ENCODE measurements around the gene LRRC18.

The LRRC18 gene

DNA sequence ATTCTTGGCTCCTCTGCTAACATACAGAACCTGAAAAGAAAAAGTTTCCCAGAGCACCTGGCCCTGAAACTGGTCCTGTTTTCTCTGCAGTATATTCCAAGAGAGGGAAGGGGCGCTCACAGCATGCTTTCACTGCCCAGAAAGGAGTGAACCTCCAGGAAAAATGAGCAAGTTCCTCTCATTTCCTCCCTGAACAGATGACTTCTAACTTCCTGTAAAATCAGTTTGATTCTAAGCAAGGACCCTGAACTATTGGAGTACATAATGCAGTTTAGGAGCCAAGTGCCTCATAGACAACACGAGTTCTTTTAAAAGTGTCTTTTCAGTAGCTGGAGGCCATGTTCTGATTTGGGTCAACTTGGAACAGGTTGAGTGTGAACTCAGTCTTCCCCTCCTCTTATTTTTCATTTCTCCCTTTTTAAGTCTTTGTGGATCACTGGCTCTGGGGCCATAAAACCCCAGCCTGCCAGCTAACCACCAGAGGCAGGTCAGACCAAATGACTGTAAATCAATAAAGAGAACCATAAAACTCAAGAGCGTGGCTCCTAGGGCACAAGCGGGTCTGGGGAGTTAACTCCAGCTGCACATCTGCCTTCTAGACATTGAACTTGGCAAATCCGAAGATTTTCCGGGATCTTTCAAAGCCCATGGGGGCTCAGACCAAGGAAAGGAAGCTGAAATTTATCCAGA lies 5.9 kb upstream of the LRRC18 start:
- no peak for DNase-seq

DNA sequence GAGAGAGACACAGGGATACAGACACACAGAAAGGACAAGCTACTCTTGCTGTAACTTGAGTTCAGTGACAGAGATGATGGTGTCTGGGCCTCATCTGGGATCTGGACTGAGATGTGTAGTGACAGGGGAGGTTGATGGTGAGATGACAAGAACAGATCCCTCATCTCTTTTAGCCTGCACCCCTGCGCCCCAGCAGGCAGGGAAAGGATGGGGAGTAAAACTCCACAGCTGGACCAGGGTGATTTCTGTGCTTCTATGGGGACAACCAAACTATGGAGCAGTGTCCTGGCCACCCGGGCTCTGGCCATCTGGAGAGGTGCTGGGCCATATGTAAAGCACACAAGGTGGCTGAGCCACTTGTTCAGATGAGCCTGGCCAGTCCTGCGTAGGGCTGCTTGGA lies 4.5 kb upstream of the LRRC18 start:
- DNase-seq, result no peak

DNA sequence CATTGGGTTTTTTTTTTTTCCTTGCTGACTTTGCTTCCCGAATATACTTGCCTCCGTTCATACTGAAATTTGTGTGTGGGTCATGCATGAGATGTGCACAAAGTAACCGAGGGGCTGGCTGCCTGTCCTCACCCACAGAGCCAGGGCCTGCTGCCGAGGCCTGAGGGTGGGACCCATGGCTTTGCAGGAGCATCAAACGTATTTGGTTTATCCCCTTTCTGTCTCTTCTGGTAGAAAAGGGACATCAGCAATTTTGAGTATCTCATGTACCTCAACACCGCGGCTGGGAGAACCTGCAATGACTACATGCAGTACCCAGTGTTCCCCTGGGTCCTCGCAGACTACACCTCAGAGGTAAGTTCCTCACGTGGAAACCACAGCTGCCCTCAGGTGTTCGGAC lies 3.5 kb upstream of the LRRC18 start:
- no peak for DNase-seq

DNA sequence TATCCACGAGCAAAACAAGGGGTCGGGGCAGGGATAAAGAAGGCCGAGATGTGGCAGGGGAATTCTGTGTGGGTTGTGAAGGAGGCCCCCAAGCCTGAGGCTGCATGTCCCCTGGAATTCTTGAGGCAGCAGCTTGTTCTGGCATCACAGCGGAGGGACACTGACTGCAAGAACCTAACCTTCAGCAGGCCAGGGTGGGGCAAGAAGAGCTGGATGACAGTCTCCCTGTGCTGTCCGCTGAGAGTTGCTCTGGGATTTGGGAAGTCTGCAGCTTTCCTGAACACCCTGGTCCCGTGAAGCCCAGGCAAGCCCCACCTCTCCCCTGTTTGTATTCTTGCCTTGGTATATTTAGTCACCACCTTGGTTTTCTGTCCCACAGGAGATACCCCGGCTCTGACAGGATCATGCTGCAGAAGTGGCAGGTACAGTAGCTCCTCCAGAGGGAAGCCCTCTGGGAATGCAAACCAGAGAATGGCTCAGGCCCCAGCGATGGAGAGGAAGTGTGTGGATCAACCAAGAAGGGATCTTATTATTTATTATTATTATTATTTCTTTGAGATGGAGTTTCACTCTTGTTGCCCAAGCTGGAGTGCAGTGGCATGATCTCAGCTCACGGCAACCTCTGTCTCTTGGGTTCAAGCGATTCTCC lies 1.9 kb upstream of the LRRC18 start:
- DNase-seq, result no peak

DNA sequence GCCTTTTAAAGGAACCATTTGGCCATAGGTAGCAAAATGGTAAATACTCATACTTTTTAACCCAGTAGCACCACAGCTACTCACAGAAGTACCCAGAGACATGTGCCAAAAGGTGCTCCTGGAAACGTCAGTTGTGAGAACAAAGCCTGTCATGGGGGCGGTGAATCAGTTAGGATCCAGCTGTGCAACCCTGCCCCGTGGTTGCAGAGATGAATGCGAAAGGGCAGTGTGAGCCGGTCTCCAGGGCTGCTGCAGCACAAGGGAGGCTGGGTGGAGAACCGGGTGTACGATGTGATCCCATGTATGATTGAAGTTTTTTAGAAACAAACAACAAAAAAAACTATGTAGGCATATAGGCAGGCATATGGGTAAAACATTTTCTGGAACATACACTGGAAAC lies 1.3 kb upstream of the LRRC18 start:
- no peak for DNase-seq

DNA sequence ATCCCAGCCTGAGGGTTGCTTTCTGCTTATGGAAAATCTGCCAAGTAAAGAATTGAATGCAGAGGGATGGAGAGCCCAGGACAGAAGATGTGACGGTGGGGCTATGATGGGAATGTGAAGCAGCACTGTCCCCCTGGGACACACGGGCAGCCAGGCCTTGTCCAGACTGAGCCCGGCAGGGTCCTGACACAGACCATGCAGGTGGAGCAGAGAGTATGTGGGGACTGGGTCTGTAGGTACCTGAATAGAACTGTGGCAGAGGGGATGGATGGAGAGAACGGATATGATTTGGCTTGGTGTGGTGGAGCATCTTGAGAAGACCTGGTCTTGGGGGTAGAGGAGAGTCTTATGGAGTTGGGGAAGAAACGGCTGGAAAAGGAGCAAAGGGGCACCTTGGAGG lies 732 bp upstream of the LRRC18 start:
- DNase-seq, result no peak

DNA sequence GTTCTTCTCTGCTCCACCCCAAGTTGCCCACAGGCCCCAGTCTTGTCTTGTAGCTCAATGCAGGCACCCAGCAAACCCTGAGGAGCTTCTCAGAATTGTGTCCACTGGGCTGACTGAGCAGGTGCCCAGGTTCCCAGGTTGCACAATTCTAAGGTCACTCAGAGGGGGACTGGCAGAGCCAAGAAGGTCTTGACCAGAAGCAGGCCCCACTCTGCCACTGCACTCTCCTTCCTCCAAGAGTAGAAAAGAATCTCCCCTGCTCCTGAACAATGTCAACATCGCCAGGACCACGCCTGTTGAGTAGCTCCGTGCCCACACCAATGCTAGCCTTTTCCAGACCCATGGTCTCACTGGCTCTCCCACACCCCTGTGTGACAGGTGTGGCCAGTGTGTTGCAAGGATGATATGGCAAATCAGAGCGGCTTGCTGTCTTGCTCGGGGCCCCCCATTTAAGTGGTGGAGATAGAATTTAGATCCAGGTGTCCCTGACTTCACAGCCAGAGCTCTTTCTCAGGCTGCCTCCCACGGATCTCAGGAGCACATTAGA lies 577 bp downstream of the LRRC18 start:
- no peak for DNase-seq

DNA sequence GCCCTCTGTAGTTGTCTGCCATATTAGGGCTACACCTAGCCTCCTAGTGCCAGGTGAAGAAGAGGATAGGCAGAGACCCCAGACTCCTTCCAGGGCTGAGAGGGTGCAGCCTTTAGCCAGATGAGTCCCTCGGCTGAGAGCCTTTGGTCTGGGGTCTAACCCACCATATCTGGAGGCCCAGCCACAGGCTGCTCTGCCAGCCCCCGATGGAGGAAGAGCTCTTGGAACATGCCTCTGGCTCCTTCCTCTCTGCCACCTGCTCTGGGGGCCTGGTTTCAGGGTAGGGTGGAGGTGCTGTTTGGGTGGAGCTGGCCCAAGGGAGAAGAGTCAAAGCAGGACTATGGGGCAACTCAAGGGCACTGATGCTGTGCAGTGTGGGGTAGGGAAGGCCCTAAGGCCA lies 1.4 kb downstream of the LRRC18 start:
- no peak for DNase-seq

DNA sequence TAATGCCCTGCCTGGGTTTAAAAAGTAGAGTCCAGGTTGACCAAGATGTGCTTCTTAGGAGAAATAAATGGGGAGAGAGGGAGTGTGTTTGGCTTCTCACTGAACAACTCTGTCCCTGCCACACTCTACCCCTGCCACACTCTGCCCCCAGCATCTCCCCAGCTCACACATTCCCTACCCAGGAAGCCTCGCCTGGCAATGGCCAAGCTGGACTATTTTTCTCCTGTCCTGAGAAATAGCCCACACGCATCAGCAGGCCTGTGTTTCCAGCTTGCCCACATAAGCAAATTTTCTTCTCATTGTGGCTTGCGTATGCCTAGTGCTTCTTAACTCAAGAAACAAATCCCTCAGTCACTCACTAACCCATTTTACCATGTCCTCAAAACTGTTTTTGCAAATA lies 1.8 kb downstream of the LRRC18 start:
- no peak for DNase-seq

DNA sequence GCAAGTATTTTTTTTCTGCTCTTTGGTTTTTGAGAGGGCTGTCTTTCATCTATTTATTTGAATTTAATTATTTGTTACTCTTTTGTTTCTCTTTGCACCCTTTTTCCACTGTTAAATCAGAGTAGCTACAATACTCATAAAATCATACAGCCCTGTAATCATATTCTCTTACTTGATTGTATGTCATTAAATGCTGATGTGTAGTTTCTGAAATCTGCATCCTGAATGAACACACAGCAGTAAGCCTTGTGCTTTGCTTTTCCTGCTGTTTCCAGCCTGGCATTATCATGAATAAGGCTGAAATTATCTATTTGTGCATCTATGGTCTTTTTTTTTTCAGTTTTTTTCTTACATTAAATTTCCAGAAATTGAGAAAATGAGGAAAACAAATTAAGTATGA lies 4.1 kb downstream of the LRRC18 start:
- DNase-seq, result no peak

DNA sequence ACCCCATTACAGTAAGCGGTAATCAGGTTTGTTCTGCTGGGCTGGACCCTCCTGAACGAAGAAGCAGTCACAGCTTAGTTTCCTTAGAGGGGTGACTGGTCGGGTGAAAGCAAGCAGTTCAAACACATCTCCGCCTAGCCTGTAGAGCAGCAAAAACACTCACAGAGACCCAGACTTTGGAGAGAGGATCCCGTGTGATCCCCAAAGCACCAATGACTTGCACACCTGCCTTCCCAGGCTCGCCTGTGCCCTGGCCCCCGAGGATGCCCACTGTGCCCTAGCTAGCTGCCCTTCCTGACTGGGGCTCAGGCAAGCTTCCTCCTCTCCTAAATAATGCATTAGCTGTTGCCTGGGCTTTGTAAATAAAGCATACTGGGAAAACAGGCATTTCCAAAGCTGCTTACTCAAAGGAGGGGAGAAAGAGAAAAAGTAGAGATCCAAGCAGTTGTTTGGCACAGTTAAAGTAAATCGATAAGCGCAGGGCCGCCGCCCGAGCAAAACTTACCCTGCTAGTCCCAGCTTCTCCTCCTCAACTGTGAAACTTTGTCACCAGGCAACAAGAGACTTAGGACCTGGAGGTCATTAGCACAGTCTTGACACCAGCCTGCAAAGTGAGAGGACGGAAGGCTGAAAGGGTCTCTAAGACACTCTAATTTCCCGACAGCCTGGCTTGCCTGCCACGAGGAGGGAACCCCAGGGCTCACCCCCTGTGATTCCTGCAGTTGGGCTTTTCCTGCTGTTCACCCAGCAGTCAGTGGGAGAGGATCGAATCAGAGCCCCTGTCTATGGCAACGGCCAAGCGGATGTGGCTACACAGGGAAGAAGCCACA lies 4.8 kb downstream of the LRRC18 start:
- no peak for DNase-seq

DNA sequence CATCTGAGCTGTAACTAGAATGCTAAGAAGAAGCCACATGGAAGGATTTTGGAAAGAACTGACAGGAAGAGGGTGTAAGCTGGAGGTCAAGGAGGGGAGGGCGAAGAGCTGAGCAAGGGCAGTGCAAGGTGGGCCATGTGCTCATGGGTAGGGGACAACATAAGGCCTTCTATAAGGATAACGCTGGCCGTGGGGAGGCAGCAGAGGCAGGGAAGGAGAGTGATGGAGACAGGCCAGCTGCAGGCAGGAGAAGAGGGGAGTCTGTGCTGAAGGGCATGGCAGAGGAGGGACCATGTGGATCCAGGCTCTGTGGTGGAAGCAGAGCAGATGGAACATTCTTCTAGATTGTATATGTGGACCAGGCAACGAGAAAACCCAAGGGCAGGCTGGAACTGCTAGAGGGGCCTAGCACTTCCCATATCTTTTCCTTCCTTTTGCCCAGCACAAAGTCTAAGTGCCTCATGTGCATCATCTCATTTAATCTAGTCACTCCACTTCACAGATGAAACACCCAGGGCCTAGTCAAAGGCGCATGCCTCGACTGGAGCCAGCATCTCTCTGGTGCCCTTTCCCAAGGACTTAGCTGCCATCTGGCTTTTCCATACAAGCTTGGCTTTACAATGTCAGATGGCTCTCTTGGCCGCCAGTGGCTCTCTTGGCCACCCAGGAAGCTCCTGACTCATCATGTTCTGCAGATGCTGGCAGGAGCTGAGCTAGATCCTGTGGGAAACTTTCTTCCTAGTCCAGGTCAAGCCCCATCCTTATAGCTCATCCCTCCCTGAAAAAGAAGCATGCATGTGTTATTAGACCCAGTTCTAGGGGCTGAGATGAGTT lies 6.6 kb downstream of the LRRC18 start:
- no peak for DNase-seq

DNA sequence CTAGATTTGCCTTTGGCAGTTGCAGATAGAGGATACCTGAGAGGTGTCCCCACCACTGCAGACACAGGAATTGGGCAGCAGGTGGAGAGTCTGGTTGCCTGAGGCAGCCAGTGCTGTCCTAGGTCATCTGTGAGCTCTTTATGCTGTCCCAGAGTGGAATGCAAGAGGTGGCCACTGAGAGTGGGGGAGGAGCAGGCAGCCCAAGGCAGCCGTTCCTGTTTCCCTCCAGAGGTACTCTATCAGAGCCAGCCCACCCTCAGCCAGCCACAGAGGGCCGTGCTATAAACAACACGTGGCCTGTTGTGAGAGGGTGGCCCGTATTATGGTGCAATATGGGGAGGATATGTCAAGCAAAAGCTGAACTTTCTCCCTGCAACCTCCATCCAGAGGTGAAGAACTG lies 8.5 kb downstream of the LRRC18 start:
- DNase-seq, result no peak

DNA sequence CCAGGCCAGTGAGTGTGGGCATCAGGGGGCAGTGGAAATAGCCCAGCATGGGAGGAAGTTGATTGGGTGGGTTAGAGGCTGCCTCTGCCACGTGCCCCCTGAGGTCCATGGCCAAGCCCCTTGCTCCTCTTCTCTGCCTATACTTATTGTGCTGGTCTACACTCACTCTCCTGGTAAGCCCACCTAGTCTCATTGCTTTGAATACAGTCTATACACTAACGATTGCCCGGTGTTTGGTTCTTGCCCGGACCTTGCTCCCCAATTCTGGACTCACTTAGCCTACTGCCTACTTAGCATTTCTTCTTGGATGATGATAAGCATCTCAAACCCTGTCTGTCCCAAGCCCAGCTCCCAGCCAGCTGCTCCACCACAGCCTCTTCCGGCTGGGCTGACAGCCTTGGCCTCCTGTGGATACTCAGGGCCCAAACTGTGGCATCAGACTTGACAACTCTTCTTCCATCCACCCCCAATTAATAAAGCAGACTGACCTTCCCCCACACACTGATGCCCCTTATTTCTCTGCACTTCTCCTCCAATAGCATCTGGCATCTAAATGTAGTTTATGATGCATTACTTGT lies 10.1 kb downstream of the LRRC18 start:
- DNase-seq, result no peak

DNA sequence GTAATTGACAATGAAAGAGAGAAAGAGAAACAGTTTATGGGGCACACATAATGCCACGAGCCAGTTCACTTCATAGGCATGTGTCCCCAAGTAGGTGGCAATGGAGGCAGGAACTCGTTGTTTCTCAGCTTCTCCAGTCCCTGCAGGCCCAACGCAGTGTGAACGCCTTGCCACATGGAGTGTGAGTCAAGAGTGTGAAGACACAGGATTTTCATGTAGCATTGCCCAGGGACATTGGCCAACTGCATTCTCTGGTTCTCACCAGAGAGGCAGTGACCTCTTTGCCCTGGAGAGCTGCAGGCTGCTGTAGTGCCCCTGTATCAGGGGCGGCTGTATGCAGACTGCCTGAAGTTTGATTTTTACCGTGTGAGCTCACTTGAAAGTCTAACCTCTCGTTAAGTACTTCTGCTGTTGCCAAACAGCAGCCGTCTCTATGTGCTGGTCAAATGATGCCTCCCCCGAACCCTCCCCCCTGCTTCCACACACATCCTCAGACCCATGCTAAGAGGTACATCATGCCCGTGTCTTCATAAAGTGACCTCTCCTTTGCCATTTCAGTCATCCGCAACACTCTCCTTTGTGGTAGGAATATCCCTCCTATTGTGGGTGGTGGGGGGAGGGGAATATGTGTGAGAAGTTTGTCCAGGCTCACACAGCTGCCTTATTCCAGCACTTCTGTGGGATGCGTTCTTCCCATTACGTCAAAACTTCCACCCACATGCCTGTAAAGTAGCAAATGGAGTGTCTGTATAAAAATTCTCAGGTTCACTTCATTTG lies 12.7 kb downstream of the LRRC18 start:
- no peak for DNase-seq

DNA sequence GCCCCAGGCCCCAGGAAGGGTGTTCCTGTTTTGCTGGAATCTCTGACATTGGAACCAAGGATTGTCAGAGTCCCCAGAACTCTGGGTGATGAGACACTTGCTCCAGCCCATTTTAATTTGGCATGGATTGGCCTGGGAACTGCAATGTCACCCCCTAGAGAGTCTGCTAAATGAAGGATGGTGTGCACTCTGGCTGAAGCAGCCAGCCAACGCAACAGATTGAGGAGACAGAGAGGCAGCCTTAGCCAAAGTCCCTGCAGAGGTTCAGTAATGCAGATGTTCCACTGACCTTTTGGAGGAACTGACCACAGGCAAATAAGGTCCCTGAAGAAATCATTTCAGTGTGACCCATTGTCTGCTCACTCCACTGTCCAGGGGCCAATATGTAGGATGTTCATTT lies 13.4 kb downstream of the LRRC18 start:
- DNase-seq, result no peak

DNA sequence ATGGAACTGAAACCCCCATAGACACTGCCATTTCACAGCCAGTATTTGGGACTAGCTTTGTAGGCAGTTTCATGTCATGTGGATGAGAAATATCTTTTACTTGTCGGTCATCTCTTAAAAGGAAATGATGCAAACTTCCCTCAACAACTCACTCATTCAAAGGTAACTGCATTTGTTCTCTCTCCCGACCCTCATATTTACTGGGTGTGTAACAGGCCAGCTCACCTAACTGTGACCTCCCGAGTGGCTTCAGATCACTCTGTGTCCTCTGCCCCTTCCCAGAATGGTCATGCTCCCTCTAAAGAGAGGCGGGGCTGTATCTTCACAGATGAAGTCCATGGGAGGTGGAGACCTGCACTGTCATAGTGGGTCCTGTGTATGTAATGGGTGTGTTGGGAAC lies 14.7 kb downstream of the LRRC18 start:
- no peak for DNase-seq

DNA sequence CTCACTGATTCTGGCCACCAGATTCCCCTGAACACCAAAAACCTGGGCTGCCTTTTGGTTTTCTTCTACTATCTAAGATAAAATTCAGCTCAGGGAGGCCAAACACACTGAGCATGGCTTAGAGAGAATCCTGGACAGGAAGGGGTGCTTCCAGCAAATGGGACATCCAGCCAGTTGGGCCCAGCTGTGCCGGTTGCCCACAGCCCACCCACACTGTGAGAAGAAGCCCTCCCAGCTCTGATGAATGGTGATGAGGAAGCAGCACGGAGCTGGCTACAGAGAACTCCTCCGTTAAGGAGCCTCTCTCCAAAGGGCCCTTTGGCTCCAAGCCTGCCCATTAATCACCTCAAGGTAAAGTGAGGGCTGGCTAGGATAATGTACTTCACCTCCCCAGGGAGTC lies 15.9 kb downstream of the LRRC18 start:
- no peak for DNase-seq

DNA sequence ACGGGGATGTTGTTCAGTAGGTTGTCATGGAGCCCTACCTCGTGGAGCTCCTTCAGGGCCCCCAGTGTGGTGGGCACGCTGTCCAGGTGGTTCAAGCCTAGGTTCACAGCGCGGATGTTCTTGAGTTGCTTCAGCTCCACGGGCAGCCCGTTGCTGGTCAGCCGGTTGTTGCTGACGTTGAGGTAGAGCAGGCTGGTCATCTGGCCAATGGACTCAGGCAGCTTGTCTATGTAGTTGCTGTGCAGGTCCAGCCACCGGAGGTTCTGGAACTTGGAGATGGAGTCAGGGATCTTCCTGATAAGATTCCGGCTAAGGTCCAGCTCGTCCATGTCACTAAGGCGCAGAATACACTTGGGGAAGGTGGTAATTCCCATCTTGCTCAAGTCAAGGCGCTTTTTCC lies 26.0 kb downstream of the LRRC18 start:
- no peak for DNase-seq

DNA sequence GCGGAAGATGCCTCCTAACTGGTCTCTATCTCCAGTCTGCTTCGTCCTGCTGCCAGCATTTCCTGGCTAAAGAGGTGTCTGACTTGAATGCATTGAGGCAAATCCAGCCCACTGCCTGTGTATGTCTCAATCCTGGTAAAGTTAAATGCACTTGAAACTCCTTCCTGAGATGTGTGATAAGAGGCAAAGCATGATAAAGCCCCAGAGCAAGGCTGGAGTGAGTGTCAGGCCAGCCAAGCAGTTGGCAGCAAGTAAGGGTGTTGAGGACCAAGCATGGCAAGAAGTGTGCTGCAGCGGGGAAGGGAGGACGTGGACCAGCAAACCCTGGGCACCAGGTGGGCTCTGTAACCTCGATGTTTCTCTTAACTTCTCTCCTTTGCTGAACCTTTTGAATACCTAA lies 29.1 kb downstream of the LRRC18 start:
- no peak for DNase-seq

DNA sequence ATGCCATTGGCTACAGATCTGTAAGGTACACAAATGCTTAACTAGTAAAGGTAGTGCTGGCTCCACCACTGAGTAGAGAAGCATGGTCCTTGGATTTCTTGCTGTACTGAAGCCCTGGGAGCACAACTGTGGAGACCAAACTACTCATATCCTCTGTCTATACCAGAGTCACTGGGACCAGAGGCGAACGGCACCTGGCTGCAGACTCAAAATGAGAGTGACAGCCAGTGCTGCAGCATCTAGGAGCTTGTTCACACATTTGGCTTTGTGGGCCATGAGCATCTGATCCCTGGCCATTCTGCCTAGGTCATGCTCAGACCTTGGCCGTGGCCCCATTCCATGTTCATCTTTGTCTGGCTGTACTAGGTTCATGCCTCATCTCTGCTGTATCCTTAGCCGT lies 31.9 kb downstream of the LRRC18 start:
- no peak for DNase-seq

DNA sequence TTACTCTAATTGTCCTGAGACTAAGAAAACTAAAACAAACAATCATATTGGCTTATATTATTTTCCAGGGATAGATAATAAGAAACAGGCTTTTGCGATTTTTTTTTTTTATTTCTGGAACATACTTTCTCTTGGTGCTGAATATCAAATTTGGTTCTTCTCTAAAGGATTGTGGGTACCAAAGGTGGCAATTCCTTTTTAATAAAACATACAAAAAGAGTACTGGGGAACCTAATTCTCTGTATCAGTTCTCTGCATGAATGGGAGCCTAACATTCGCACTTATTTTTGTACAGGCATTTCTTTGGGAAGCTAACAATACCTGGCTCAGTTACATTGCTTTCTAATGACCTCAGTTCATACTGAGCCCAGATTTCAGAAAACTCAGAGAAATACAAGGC lies 32.8 kb downstream of the LRRC18 start:
- DNase-seq, result no peak
